Measurements from ENCODE around the gene ADORA1. TPM values are rescaled to one million over a fixed set of nuclear protein-coding genes. Genes with fewer than 3 reads are reported as not detected.

ADORA1 gene
- total RNA-seq, 2 donors from 2014 or later, result 19.9 to 27.9 TPM

DNA sequence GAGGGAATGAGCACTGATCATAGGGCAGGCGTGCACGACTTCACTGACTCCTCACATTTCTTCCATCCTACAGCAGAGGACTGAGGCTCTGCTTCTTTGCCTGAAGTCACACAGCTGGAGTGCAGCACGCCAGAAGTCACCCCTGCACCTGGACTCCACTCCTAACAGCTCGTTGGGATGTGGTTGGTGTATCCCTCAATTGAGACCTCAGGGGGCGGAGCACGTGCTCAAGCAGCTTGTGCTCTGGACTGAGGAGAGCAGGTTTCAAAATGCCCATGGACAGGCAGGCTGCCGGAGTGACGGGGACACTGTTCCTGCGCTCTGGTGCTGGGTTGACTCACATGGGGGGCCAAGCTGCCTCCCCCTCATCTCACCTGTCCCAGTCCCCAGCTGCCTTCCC, 88.0 kb downstream of the ADORA1 start:
- intact Hi-C loops (cut with DNase I), result loop anchor here (5.0 kb wide), 3 partner anchors 43 to 173 kb away; no protein-coding TSS in a partner anchor
- ATAC-seq (no peak), DNase-seq (no peak)

DNA sequence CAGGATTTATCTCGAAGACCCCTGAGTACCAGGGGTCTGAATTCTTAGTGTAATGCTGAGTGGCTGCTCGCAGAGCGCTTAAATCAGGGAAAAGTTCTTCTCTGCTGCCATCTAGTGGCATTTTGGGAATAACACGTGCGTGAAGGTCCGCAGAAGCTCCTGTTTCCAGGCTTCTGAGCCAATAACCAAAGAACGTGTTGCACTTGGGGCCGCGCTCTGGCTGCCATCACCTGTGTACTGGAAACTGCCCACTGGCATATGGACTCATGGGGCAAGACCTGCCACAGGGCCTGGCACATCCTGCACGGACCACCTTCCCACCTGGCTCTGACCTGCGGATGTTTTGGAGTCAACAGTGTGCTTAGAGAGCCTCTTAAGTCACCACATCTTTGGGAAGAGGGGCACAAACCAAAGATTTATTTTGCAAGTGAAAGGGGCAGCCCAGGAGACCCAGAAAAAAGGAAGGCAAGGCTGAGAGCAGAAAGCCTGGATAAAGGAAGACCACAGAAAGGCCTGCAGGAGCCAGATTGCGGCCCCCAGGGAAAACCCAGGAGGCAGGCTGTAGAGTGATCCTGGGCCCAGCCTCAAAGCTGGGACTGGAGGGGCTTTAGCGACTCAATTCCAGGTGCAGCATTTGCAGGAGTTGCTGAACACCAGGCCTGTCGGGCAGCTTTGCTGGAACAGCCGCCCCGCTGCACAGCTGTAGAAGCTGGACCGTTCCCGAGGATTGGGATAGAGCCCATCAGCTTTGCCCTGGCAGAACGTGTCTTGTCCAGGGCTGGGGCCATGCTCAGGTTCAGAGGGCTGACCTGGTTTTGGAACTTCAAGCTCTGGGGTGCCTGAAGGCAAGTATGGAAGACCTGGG, 89.0 kb downstream of the ADORA1 start:
- ATAC-seq, result peak; percentile 81 to 82
- peak; percentile 42 for DNase-seq
- intact Hi-C loops (cut with DNase I), result loop anchor here (1.0 to 5.0 kb wide), 4 partner anchors 44 to 177 kb away; no protein-coding TSS in a partner anchor

Other genes starting within 250 kb of the ADORA1 start
- gene RABIF, start 238.6 kb upstream of the ADORA1 start, total RNA-seq, result 1 to 10 TPM; 5.7 to 6.2 TPM
- gene KLHL12, start 200.5 kb upstream of the ADORA1 start, total RNA-seq, result 10 to 100 TPM; 18.0 to 20.1 TPM
- 10 to 100 TPM; 82.3 to 98.4 TPM for gene ADIPOR1, start 169.4 kb upstream of the ADORA1 start, total RNA-seq
- 100 to 1,000 TPM in 1 of 2 donors, 10 to 100 TPM in 1; 69.9 to 100 TPM for gene CYB5R1, start 160.5 kb upstream of the ADORA1 start, total RNA-seq
- gene TMEM183A, start 120.4 kb upstream of the ADORA1 start, total RNA-seq, result 10 to 100 TPM; 25.1 to 31.8 TPM
- gene PPFIA4, start 101.2 kb upstream of the ADORA1 start, total RNA-seq, result 10 to 100 TPM; 16.0 to 16.3 TPM
- not detected for gene MYOG, start 41.7 kb upstream of the ADORA1 start, total RNA-seq
- gene MYBPH, start 48.1 kb downstream of the ADORA1 start, total RNA-seq, result not detected
- gene CHI3L1, start 59.0 kb downstream of the ADORA1 start, total RNA-seq, result 10 to 100 TPM in 1 of 2 donors, 1 to 10 TPM in 1; 6.1 to 20.4 TPM
- 1 to 10 TPM in 1 of 2 donors, under 1 TPM in 1; 0.63 to 1.3 TPM for gene CHIT1, start 101.9 kb downstream of the ADORA1 start, total RNA-seq
- 100 to 1,000 TPM; 187 to 259 TPM for gene BTG2, start 177.8 kb downstream of the ADORA1 start, total RNA-seq
- gene FMOD, start 223.4 kb downstream of the ADORA1 start, total RNA-seq, result 10 to 100 TPM; 33.3 to 51.6 TPM